HepG2 (cell line): ENCODE results near the gene TNFSF10. TPM values are rescaled to one million over a fixed set of nuclear protein-coding genes. Genes with fewer than 3 reads are reported as not detected.

Experiments used
- DDIT3 ChIP-seq: sonication (generic); formaldehyde crosslinking; IDR thresholded peaks from 2 replicates; pipeline ENCODE4 v1.4.0; 2020; ENCODE audit warnings: mild to moderate bottlenecking, missing genetic modification reagents
- DMTF1 ChIP-seq: sonication (generic); formaldehyde crosslinking; IDR thresholded peaks from 2 replicates; pipeline ENCODE4 v1.4.0; 2020; ENCODE audit warnings: mild to moderate bottlenecking, missing genetic modification reagents
- DPF2 ChIP-seq: sonication (generic); formaldehyde crosslinking; IDR thresholded peaks from 2 replicates; pipeline ENCODE4 v1.4.0; 2020; ENCODE audit warnings: mild to moderate bottlenecking, low read depth, missing genetic modification reagents, borderline replicate concordance
- KLF9 ChIP-seq: IDR thresholded peaks from 2 replicates; pipeline ENCODE4 v1.6.1; 2016; ENCODE audit warnings: low read depth
- MBNL3 ChIP-seq: fragments of 250-450 bp; sonication (Bioruptor Pico); conservative IDR thresholded peaks from 2 replicates; pipeline ENCODE4 v1.8.0; 2022; ENCODE audit warnings: mild to moderate bottlenecking, inconsistent platforms
- MNT ChIP-seq: fragments of 450-650 bp; IDR thresholded peaks from 2 replicates; pipeline ENCODE4 v1.6.1; 2016
- RCOR2 ChIP-seq: IDR thresholded peaks from 2 replicates; pipeline ENCODE4 v1.6.1; 2016; ENCODE audit warnings: missing biosample characterization, missing genetic modification reagents
- SMAD1 ChIP-seq: sonication (generic); formaldehyde crosslinking; IDR thresholded peaks from 2 replicates; pipeline ENCODE4 v1.4.0; 2020; ENCODE audit warnings: missing genetic modification reagents, low read depth, mild to moderate bottlenecking, borderline replicate concordance
- U2AF1 ChIP-seq: fragments of 200-400 bp; formaldehyde crosslinking; optimal IDR thresholded peaks from 2 replicates; pipeline ENCODE3; 2017; ENCODE audit warnings: mild to moderate bottlenecking, low read depth, low read length
- ZEB1 ChIP-seq: IDR thresholded peaks from 2 replicates; pipeline ENCODE4 v1.6.1; 2012; ENCODE audit warnings: mild to moderate bottlenecking, low read depth, inconsistent platforms; ENCODE audit not compliant: insufficient replicate concordance
- ZFP41 ChIP-seq: sonication (generic); formaldehyde crosslinking; IDR thresholded peaks from 2 replicates; pipeline ENCODE4 v1.4.0; 2020; ENCODE audit warnings: mild to moderate bottlenecking, missing genetic modification reagents, borderline replicate concordance
- ZNF232 ChIP-seq: sonication (generic); formaldehyde crosslinking; IDR thresholded peaks from 2 replicates; pipeline ENCODE4 v1.4.0; 2020; ENCODE audit warnings: missing genetic modification reagents, borderline replicate concordance
- ZNF274 ChIP-seq: sonication (generic); formaldehyde crosslinking; IDR thresholded peaks from 2 replicates; pipeline ENCODE4 v1.5.1; 2020; ENCODE audit warnings: mild to moderate bottlenecking, missing genetic modification reagents
- ZNF296 ChIP-seq: sonication (generic); formaldehyde crosslinking; conservative IDR thresholded peaks from 2 replicates; pipeline ENCODE4 v1.5.0; 2020; ENCODE audit warnings: mild to moderate bottlenecking, missing genetic modification reagents
- ZNF597 ChIP-seq: sonication (generic); formaldehyde crosslinking; IDR thresholded peaks from 2 replicates; pipeline ENCODE4 v1.5.0; 2020; ENCODE audit warnings: missing genetic modification reagents
- ZSCAN31 ChIP-seq: sonication (generic); formaldehyde crosslinking; IDR thresholded peaks from 2 replicates; pipeline ENCODE4 v1.5.0; 2020; ENCODE audit warnings: low read depth, mild to moderate bottlenecking, missing genetic modification reagents
- polyA plus RNA-seq, 8 experiments: library from polyadenylated mRNA; depleted of rRNA in 3 of 8; stranded (reverse) in 7 of 8; unstranded in 1 of 8; fragments of >200 nt; fragmentation: Illumina TruSeq in 4 of 8; extraction: Trizol in 4 of 8; gene quantifications; 2 replicates each; pipeline versions ENCODE4 v1.2.1 to v1.2.3, GENCODE V29; 2011 to 2016; ENCODE audit warnings: low read depth in 4 of 8, missing spikeins in 1 of 8, mixed read lengths in 1 of 8; ENCODE audit not compliant: insufficient read depth in 1 of 8
- total RNA-seq, 5 experiments: library from RNA; depleted of rRNA; stranded (reverse); fragments of >200 nt; fragmentation: Illumina TruSeq; extraction: Trizol; gene quantifications; 2 replicates each; pipeline ENCODE4 v1.2.3, GENCODE V29; 2016; ENCODE audit warnings: low read depth in 1 of 5
- TF ChIP-seq, protein P1 (sequence below): sonication (generic); formaldehyde crosslinking; IDR thresholded peaks from 2 replicates; pipeline ENCODE4 v1.5.1; 2020; ENCODE audit warnings: missing genetic modification reagents, mild to moderate bottlenecking, borderline replicate concordance
- TF ChIP-seq, protein P2 (sequence below): IDR thresholded peaks from 2 replicates; pipeline ENCODE4 v1.6.1; 2016; ENCODE audit warnings: missing biosample characterization, missing genetic modification reagents, low read depth
- TF ChIP-seq, protein P3 (sequence below): sonication (generic); formaldehyde crosslinking; IDR thresholded peaks from 2 replicates; pipeline ENCODE4 v1.5.1; 2020; ENCODE audit warnings: missing genetic modification reagents, mild to moderate bottlenecking, borderline replicate concordance

Gene TNFSF10
- total and polyA plus RNA-seq, 2 of the 13 experiments (the other 11 are each of a cell fraction or from before 2014, with no cell fraction given): 8.4 to 9.9 TPM

- TF ChIP-seq KLF9 (no peak), ZEB1 (no peak), RCOR2 (CRISPR knock-in tag) (no peak), ZSCAN31 (CRISPR knock-in tag) (0 out of 2 replicates have a peak, but pooled peaks have one; percentile 70), MNT (no peak), U2AF1 (no peak), SMAD1 (CRISPR knock-in tag) (0 out of 2 replicates have a peak, but pooled peaks have one; percentile 30), ZNF274 (peak; percentile 56; the same call in 1 of the 2 replicates), ZFP41 (CRISPR knock-in tag) (no peak), ZNF597 (CRISPR knock-in tag) (no peak), DPF2 (CRISPR knock-in tag) (0 out of 2 replicates have a peak, but pooled peaks have one; percentile 32), DMTF1 (CRISPR knock-in tag) (0 out of 2 replicates have a peak, but pooled peaks have one; percentile 41), ZNF232 (CRISPR knock-in tag) (0 out of 2 replicates have a peak, but pooled peaks have one; percentile 30), ZNF296 (no peak), MBNL3 (CRISPR knock-in tag) (no peak), DDIT3 (0 out of 2 replicates have a peak, but pooled peaks have one; percentile 68)
- TF ChIP-seq, protein P1, sequence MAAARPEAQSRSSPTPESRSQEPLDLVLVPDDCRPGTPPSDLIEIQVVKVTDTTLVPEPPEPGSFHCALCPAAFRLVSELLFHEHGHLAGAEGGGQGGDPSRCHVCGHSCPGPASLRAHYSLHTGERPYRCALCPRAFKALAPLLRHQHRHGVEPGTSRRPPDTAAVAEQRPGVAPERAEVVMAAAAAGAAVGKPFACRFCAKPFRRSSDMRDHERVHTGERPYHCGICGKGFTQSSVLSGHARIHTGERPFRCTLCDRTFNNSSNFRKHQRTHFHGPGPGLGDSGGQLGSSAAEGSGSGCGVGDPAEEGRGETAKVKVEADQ (CRISPR knock-in tag): 0 out of 2 replicates have a peak, but pooled peaks have one; percentile 44
- TF ChIP-seq, protein P2, sequence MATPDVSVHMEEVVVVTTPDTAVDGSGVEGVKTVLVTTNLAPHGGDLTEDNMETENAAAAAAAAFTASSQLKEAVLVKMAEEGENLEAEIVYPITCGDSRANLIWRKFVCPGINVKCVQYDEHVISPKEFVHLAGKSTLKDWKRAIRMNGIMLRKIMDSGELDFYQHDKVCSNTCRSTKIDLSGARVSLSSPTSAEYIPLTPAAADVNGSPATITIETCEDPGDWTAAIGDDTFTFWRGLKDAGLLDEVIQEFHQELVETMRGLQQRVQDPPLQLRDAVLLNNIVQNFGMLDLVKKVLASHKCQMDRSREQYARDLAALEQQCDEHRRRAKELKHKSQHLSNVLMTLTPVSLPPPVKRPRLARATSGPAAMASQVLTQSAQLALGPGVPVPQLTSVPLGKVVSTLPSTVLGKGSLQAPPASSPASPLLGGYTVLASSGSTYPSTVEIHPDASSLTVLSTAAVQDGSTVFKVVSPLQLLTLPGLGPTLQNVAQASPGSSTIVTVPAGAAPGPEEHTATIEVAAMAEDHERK (CRISPR knock-in tag): no peak
- TF ChIP-seq, protein P3, sequence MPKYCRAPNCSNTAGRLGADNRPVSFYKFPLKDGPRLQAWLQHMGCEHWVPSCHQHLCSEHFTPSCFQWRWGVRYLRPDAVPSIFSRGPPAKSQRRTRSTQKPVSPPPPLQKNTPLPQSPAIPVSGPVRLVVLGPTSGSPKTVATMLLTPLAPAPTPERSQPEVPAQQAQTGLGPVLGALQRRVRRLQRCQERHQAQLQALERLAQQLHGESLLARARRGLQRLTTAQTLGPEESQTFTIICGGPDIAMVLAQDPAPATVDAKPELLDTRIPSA (CRISPR knock-in tag): no peak
Observed at GRCh38 chr3:172522871-172523818, at the start of gene TNFSF10 (continued).
